Endothelial cell of coronary artery (primary cell): ENCODE results near the gene SPATA31D3. TPM values are rescaled to one million over a fixed set of nuclear protein-coding genes. Genes with fewer than 3 reads are reported as not detected.

Experiments
- total RNA-seq: library from RNA; depleted of rRNA; stranded (reverse); fragments of >200 nt; gene quantifications from 2 replicates; pipeline ENCODE4 v1.2.3, GENCODE V29; 2014

SPATA31D3 gene
- total RNA-seq, result not detected in 2 replicates

DNA sequence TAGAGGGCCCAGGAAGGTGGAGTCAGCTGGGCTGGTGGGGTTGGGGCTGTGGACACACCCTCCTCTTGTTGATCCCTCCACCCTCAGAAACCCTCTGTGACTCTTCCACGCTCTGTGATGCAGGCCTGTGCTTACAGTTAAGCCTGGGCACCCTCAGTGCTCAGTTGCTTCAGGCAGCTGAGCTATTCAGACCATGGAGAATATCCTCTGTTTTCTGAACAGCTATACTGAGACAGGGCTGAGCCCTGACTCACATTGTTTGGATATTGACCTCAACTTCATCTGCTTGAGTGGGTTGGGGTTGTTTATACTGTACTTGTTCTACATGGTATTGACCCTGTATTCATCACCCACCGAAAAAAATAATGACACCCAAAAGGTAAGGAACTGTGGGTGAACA is at the start of gene SPATA31D3:
TSS of gene SPATA31D3 (plus strand) at position 108 of the 400 bp plus-strand sequence. CDS start at position 194, 86 bp downstream.

DNA sequence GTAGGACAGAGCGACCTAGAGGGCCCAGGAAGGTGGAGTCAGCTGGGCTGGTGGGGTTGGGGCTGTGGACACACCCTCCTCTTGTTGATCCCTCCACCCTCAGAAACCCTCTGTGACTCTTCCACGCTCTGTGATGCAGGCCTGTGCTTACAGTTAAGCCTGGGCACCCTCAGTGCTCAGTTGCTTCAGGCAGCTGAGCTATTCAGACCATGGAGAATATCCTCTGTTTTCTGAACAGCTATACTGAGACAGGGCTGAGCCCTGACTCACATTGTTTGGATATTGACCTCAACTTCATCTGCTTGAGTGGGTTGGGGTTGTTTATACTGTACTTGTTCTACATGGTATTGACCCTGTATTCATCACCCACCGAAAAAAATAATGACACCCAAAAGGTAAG is 15.0 kb upstream of the SPATA31D3 start, which contains the start of gene SPATA31D4:
TSS of gene SPATA31D4 (plus strand) at position 124 of the 400 bp plus-strand sequence. CDS start at position 210, 86 bp downstream.

DNA sequence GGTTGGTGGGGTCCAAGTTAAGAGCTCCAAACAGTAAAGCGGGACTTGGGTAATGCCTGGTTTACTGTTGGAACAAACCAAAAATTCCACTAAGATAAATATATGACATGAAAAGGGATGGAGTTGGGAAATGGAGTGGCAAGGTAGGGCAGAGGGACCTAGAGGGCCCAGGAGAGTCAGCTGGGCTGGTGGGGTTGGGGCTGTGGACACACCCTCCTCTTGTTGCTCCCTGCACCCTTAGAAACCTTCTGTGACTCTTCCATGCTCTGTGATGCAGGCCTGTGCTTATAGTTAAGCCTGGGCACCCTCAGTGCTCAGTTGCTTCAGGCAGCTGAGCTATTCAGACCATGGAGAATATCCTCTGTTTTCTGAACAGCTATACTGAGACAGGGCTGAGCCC is 45.2 kb downstream of the SPATA31D3 start, which contains the start of gene SPATA31D1:
TSS of gene SPATA31D1 (plus strand) at position 301 of the 400 bp plus-strand sequence. CDS start at position 348, 47 bp downstream.

Other genes with a start within 250 kb of the SPATA31D3 start
- not detected in 2 replicates for gene SPATA31D4, start 15.1 kb upstream of the SPATA31D3 start, total RNA-seq
- gene SPATA31D1, start 45.3 kb downstream of the SPATA31D3 start, total RNA-seq, result not detected in 2 replicates